GM10847 (cell line): ENCODE results near the gene SDF4.

ENCODE experiments used
- POLR2A ChIP-seq: IDR thresholded peaks from 2 replicates; pipeline ENCODE4 v1.6.1; 2011; ENCODE audit not compliant: insufficient read length; ENCODE audit errors: extremely low read depth

Gene SDF4

GRCh38 chr1:1247341-1247913 lies 15.6 kb upstream of the SDF4 start:
- no peak for TF ChIP-seq POLR2A

GRCh38 chr1:1246577-1247340 lies 15.0 kb upstream of the SDF4 start, which contains the start of gene C1QTNF12:
TSS of gene C1QTNF12 (minus strand) at chr1:1246722. CDS start at chr1:1246690, 32 bp downstream.
- TF ChIP-seq POLR2A = no peak

- no peak for TF ChIP-seq POLR2A
These were observed 14.2 kb upstream of the SDF4 start for GRCh38 chr1:1245817-1246576.

GRCh38 chr1:1245178-1245816 lies 13.5 kb upstream of the SDF4 start:
- TF ChIP-seq POLR2A = no peak

- no peak for TF ChIP-seq POLR2A
These were observed 12.5 kb upstream of the SDF4 start for GRCh38 chr1:1244192-1244811.

- TF ChIP-seq POLR2A = no peak
These were observed 12.0 kb upstream of the SDF4 start for GRCh38 chr1:1243807-1244191.

GRCh38 chr1:1243266-1243660 lies 11.5 kb upstream of the SDF4 start:
- TF ChIP-seq POLR2A = no peak

- no peak for TF ChIP-seq POLR2A
These were observed 10.9 kb upstream of the SDF4 start for GRCh38 chr1:1242461-1243265.

- TF ChIP-seq POLR2A = no peak
These were observed 9.9 kb upstream of the SDF4 start for GRCh38 chr1:1241588-1242219.

GRCh38 chr1:1240822-1241587 lies 9.2 kb upstream of the SDF4 start:
- no peak for TF ChIP-seq POLR2A

GRCh38 chr1:1240348-1240732 lies 8.5 kb upstream of the SDF4 start:
- no peak for TF ChIP-seq POLR2A

GRCh38 chr1:1239614-1240347 lies 8.0 kb upstream of the SDF4 start:
- no peak for TF ChIP-seq POLR2A

GRCh38 chr1:1239227-1239613 lies 7.4 kb upstream of the SDF4 start:
- TF ChIP-seq POLR2A = no peak

- no peak for TF ChIP-seq POLR2A
These were observed 6.9 kb upstream of the SDF4 start for GRCh38 chr1:1238702-1239178.
